Activated T-cell treated with anti-CD3 and anti-CD28 coated beads for 48 hours (primary cell): Measurements from ENCODE around the gene TCL1B.
"Not testable (repeated sequence)": the region's sequence is repeated elsewhere in the genome, so short reads cannot be mapped to it uniquely, and the experiment has no call there.

ENCODE experiments used
- DNase-seq: peaks from one replicate; pipeline ENCODE4 v3.0.0-alpha.2; 2020; ENCODE audit warnings: low read depth

Gene TCL1B

GRCh38 chr14:95685978-95686922 lies at the start of gene TCL1B:
TCL1B (plus strand) TSS chr14:95686426; CDS start chr14:95686468, 42 bp downstream.
- DNase-seq: no peak

- no peak for DNase-seq
These were observed 41.2 kb upstream of the TCL1B start for GRCh38 chr14:95644981-95645380.

GRCh38 chr14:95645389-95645996 lies 40.7 kb upstream of the TCL1B start:
- no peak for DNase-seq

- no peak for DNase-seq
These were observed 38.3 kb upstream of the TCL1B start for GRCh38 chr14:95647926-95648325.

- no peak for DNase-seq
These were observed 37.0 kb upstream of the TCL1B start for GRCh38 chr14:95649230-95649629.

- DNase-seq: no peak
These were observed 35.2 kb upstream of the TCL1B start for GRCh38 chr14:95651028-95651427.

- DNase-seq: no peak
These were observed 34.2 kb upstream of the TCL1B start for GRCh38 chr14:95651821-95652583.

- no peak for DNase-seq
These were observed 33.5 kb upstream of the TCL1B start for GRCh38 chr14:95652690-95653089.

- no peak for DNase-seq
These were observed 30.8 kb upstream of the TCL1B start for GRCh38 chr14:95655461-95655860.

- DNase-seq: no peak
These were observed 29.6 kb upstream of the TCL1B start for GRCh38 chr14:95656634-95657033.

GRCh38 chr14:95657454-95657853 lies 28.8 kb upstream of the TCL1B start:
- DNase-seq: no peak

- DNase-seq: no peak
These were observed 26.8 kb upstream of the TCL1B start for GRCh38 chr14:95659293-95659989.

- no peak for DNase-seq
These were observed 26.2 kb upstream of the TCL1B start for GRCh38 chr14:95659990-95660385.

- no peak for DNase-seq
These were observed 25.3 kb upstream of the TCL1B start for GRCh38 chr14:95660651-95661515.

GRCh38 chr14:95662376-95663186 lies 23.6 kb upstream of the TCL1B start:
- DNase-seq: no peak

GRCh38 chr14:95663226-95663797 lies 22.9 kb upstream of the TCL1B start:
- no peak for DNase-seq

GRCh38 chr14:95664066-95664465 lies 22.2 kb upstream of the TCL1B start:
- no peak for DNase-seq

- DNase-seq: no peak
These were observed 21.7 kb upstream of the TCL1B start for GRCh38 chr14:95664546-95664945.

GRCh38 chr14:95665530-95665929 lies 20.7 kb upstream of the TCL1B start:
- not testable (repeated sequence) for DNase-seq

- DNase-seq: no peak
These were observed 19.8 kb upstream of the TCL1B start for GRCh38 chr14:95666450-95666849.
